HAP-1 (cell line): ENCODE results near the gene MYOCD.

Experiments used
- DNase-seq, 2 experiments: peaks; one replicate each; pipeline ENCODE4 v3.0.0-alpha.2; 2016 to 2020; ENCODE audit warnings: low spot score in 2 of 2
- H3K27me3 ChIP-seq: fragments of 250-450 bp; sonication (Bioruptor Pico); 2 replicates; pipeline ENCODE4 v1.5.1; 2020; ENCODE audit warnings: low read depth, mild to moderate bottlenecking, moderate library complexity
- H3K36me3 ChIP-seq: fragments of 250-450 bp; sonication (Bioruptor Pico); replicated peaks from 2 replicates; pipeline ENCODE4 v1.5.1; 2020; ENCODE audit warnings: mild to moderate bottlenecking
- H3K4me1 ChIP-seq: fragments of 250-450 bp; sonication (Bioruptor Pico); 2 replicates; pipeline ENCODE4 v1.5.1; 2020; ENCODE audit warnings: mild to moderate bottlenecking
- H3K4me3 ChIP-seq: fragments of 250-450 bp; sonication (Bioruptor Pico); 2 replicates; pipeline ENCODE4 v1.5.1; 2020; ENCODE audit warnings: mild to moderate bottlenecking, moderate library complexity
- H3K9me3 ChIP-seq: fragments of 250-450 bp; sonication (Bioruptor Pico); 2 replicates; pipeline ENCODE4 v1.5.1; 2020; ENCODE audit warnings: mild to moderate bottlenecking, moderate library complexity
- in situ Hi-C: fragments of 300-500 bp; cut with MboI; formaldehyde crosslinking; loops from 3 replicates; pipeline ENCODE4 v1.14.3; 2020; ENCODE audit warnings: low sequenced_read_pairs, inconsistent platforms, mixed read lengths

MYOCD gene

GRCh38 chr17:12735517-12735916 is 69.8 kb downstream of the MYOCD start:
- in situ Hi-C loops, result no loop called here

GRCh38 chr17:12736526-12736925 is 70.8 kb downstream of the MYOCD start:
- H3K27me3 ChIP-seq, result no peaks in the 10 kb centered on the region
- in situ Hi-C loops, result no loop called here
- DNase-seq, result no peak
- no peak overlapping the region for H3K4me3 ChIP-seq
- no peaks in the 10 kb centered on the region for H3K9me3 ChIP-seq
- H3K4me1 ChIP-seq, result no peaks in the 10 kb centered on the region
- H3K36me3 ChIP-seq, result no peaks in the 10 kb centered on the region

More at GRCh38 chr17:12735517-12735916, 69.8 kb downstream of the MYOCD start:
- Histone ChIP-seq H3K4me1 (no peaks in the 10 kb centered on the region), H3K36me3 (no peaks in the 10 kb centered on the region), H3K4me3 (no peak overlapping the region), H3K9me3 (no peaks in the 10 kb centered on the region), H3K27me3 (no peaks in the 10 kb centered on the region)
- DNase-seq, result no peak

GRCh38 chr17:12737740-12738469 is 72.2 kb downstream of the MYOCD start:
- Histone ChIP-seq H3K36me3 (no peaks in the 10 kb centered on the region), H3K9me3 (no peaks in the 10 kb centered on the region), H3K27me3 (no peaks in the 10 kb centered on the region), H3K4me3 (no peak overlapping the region), H3K4me1 (no peaks in the 10 kb centered on the region)
- DNase-seq, result no peak
- in situ Hi-C loops, result no loop called here

- Histone ChIP-seq H3K36me3 (no peaks in the 10 kb centered on the region), H3K4me3 (no peak overlapping the region), H3K9me3 (no peaks in the 10 kb centered on the region), H3K27me3 (no peaks in the 10 kb centered on the region), H3K4me1 (no peaks in the 10 kb centered on the region)
- in situ Hi-C loops, result no loop called here
- DNase-seq, result no peak
These were observed 72.9 kb downstream of the MYOCD start for GRCh38 chr17:12738624-12739023.

- Histone ChIP-seq H3K4me1 (no peaks in the 10 kb centered on the region), H3K4me3 (no peak overlapping the region), H3K27me3 (no peaks in the 10 kb centered on the region), H3K9me3 (no peaks in the 10 kb centered on the region), H3K36me3 (no peaks in the 10 kb centered on the region)
- no peak for DNase-seq
- in situ Hi-C loops, result no loop called here
These were observed 73.8 kb downstream of the MYOCD start for GRCh38 chr17:12739500-12739899.

GRCh38 chr17:12743046-12743445 is 77.4 kb downstream of the MYOCD start:
- H3K36me3 ChIP-seq, result no peaks in the 10 kb centered on the region
- in situ Hi-C loops, result no loop called here
- no peak overlapping the region for H3K4me3 ChIP-seq
- no peaks in the 10 kb centered on the region for H3K27me3 ChIP-seq
- no peaks in the 10 kb centered on the region for H3K9me3 ChIP-seq
- no peak for DNase-seq
- no peaks in the 10 kb centered on the region for H3K4me1 ChIP-seq

GRCh38 chr17:12744298-12744697 is 78.6 kb downstream of the MYOCD start:
- no peak overlapping the region for H3K4me3 ChIP-seq
- H3K27me3 ChIP-seq, result no peaks in the 10 kb centered on the region
- in situ Hi-C loops, result no loop called here
- H3K36me3 ChIP-seq, result no peaks in the 10 kb centered on the region
- H3K9me3 ChIP-seq, result no peaks in the 10 kb centered on the region
- H3K4me1 ChIP-seq, result no peaks in the 10 kb centered on the region
- no peak for DNase-seq

GRCh38 chr17:12744786-12745185 is 79.1 kb downstream of the MYOCD start:
- DNase-seq, result no peak
- Histone ChIP-seq H3K4me3 (no peak overlapping the region), H3K27me3 (no peaks in the 10 kb centered on the region), H3K9me3 (no peaks in the 10 kb centered on the region), H3K36me3 (no peaks in the 10 kb centered on the region), H3K4me1 (no peaks in the 10 kb centered on the region)
- in situ Hi-C loops, result no loop called here

- H3K27me3 ChIP-seq, result no peaks in the 10 kb centered on the region
- H3K9me3 ChIP-seq, result no peaks in the 10 kb centered on the region
- in situ Hi-C loops, result no loop called here
- no peak for DNase-seq
- H3K36me3 ChIP-seq, result no peaks in the 10 kb centered on the region
- H3K4me1 ChIP-seq, result no peaks in the 10 kb centered on the region
- no peak overlapping the region for H3K4me3 ChIP-seq
These were observed 79.8 kb downstream of the MYOCD start for GRCh38 chr17:12745486-12745885.

GRCh38 chr17:12756786-12757185 is 91.1 kb downstream of the MYOCD start:
- Histone ChIP-seq H3K9me3 (no peaks in the 10 kb centered on the region), H3K27me3 (no peaks in the 10 kb centered on the region), H3K4me1 (no peaks in the 10 kb centered on the region), H3K36me3 (no peaks in the 10 kb centered on the region), H3K4me3 (no peak overlapping the region)
- in situ Hi-C loops, result no loop called here
- DNase-seq, result no peak

- Histone ChIP-seq H3K4me3 (no peak overlapping the region), H3K36me3 (no peaks in the 10 kb centered on the region), H3K4me1 (no peaks in the 10 kb centered on the region), H3K27me3 (no peaks in the 10 kb centered on the region), H3K9me3 (no peaks in the 10 kb centered on the region)
- no peak for DNase-seq
- in situ Hi-C loops, result no loop called here
These were observed 93.4 kb downstream of the MYOCD start for GRCh38 chr17:12759090-12759489.

GRCh38 chr17:12765548-12765947 is 99.9 kb downstream of the MYOCD start:
- Histone ChIP-seq H3K4me1 (no peaks in the 10 kb centered on the region), H3K4me3 (no peak overlapping the region), H3K27me3 (no peaks in the 10 kb centered on the region), H3K36me3 (no peaks in the 10 kb centered on the region), H3K9me3 (no peaks in the 10 kb centered on the region)
- in situ Hi-C loops, result no loop called here
- no peak for DNase-seq

GRCh38 chr17:12768255-12768654 is 102.6 kb downstream of the MYOCD start:
- Histone ChIP-seq H3K27me3 (no peaks in the 10 kb centered on the region), H3K36me3 (no peaks in the 10 kb centered on the region), H3K4me1 (no peaks in the 10 kb centered on the region), H3K9me3 (no peaks in the 10 kb centered on the region), H3K4me3 (no peak overlapping the region)
- in situ Hi-C loops, result no loop called here
- no peak for DNase-seq

- in situ Hi-C loops, result no loop called here
- Histone ChIP-seq H3K4me3 (no peak overlapping the region), H3K36me3 (no peaks in the 10 kb centered on the region), H3K9me3 (no peaks in the 10 kb centered on the region), H3K27me3 (no peaks in the 10 kb centered on the region), H3K4me1 (no peaks in the 10 kb centered on the region)
- no peak for DNase-seq
These were observed 104.3 kb downstream of the MYOCD start for GRCh38 chr17:12769981-12770380.

- no peak for DNase-seq
- H3K4me1 ChIP-seq, result no peaks in the 10 kb centered on the region
- in situ Hi-C loops, result no loop called here
These were observed 107.5 kb downstream of the MYOCD start for GRCh38 chr17:12773153-12773552.

More at GRCh38 chr17:12773153-12773552, 107.5 kb downstream of the MYOCD start:
- Histone ChIP-seq H3K36me3 (no peaks in the 10 kb centered on the region), H3K4me3 (no peak overlapping the region), H3K9me3 (no peaks in the 10 kb centered on the region), H3K27me3 (no peaks in the 10 kb centered on the region)
